Astrocyte (in vitro differentiated cells and primary cell): ENCODE results near the gene MYL6B.

Experiments used
- CTCF ChIP-seq: IDR thresholded peaks from 2 replicates; pipeline ENCODE4 v1.5.1; 2011; ENCODE audit warnings: low read depth, mild to moderate bottlenecking, inconsistent platforms, low read length, moderate library complexity; ENCODE audit not compliant: insufficient read depth
- EZH2 ChIP-seq: IDR thresholded peaks from 2 replicates; pipeline ENCODE4 v1.6.1; 2012; ENCODE audit warnings: mild to moderate bottlenecking, low read length, inconsistent platforms; ENCODE audit not compliant: insufficient read depth

GRCh38 chr12:56151672-56152131, 685 bp upstream of the MYL6B start:
- TF ChIP-seq CTCF (peak; percentile 27), EZH2 (no peak)
